BJ (cell line): Measurements from ENCODE around the gene TBX21. TPM values are rescaled to one million over a fixed set of nuclear protein-coding genes. Genes with fewer than 3 reads are reported as not detected.

ENCODE experiments used
- CTCF ChIA-PET: fragments of 350-600 bp; formaldehyde crosslinking; extraction: SDS; loops from one replicate; lab custom pipeline; 2021; ENCODE audit warnings: antibody characterized with exemption, inconsistent platforms; lab: Yijun Ruan, JAX
- POLR2A ChIA-PET: fragments of 300-600 bp; sonication (Branson Sonifier 250); formaldehyde crosslinking; extraction: SDS; loops from one replicate; lab custom pipeline; 2021; ENCODE audit warnings: antibody characterized with exemption; lab: Charles Lee
- DNase-seq: peaks from one replicate; pipeline ENCODE4 v3.0.0-alpha.2; 2011; ENCODE audit warnings: low read depth
- H3K27me3 ChIP-seq: 2 replicates; pipeline ENCODE4 v1.6.0; 2011; ENCODE audit warnings: low read length; ENCODE audit not compliant: control insufficient read depth, insufficient read depth
- H3K36me3 ChIP-seq: 2 replicates; pipeline ENCODE4 v1.5.1; 2011; ENCODE audit warnings: low read length; ENCODE audit not compliant: control insufficient read depth, insufficient read depth
- H3K4me3 ChIP-seq: 2 replicates; pipeline ENCODE4 v1.5.1; 2011; ENCODE audit warnings: low read depth, mild to moderate bottlenecking, control low read depth, low read length
- CTCF ChIP-seq: IDR thresholded peaks from 2 replicates; pipeline ENCODE4 v1.5.1; 2011; ENCODE audit warnings: low read depth, mild to moderate bottlenecking, control low read depth, inconsistent platforms, low read length, moderate library complexity; ENCODE audit not compliant: insufficient read depth
- polyA plus RNA-seq: library from polyadenylated mRNA; depleted of rRNA; stranded (reverse); fragments of >200 nt; gene quantifications from 2 replicates; pipeline ENCODE4 v1.2.3, GENCODE V29; 2011

TBX21 gene
- polyA plus RNA-seq, 1 experiment = not detected

GRCh38 chr17:47703191-47703591 is 29.8 kb upstream of the TBX21 start:
- Histone ChIP-seq H3K4me3 (no peak overlapping the region), H3K27me3 (no peaks in the 10 kb centered on the region), H3K36me3 (peaks cover 14% of the 10 kb centered on the region)
- POLR2A ChIA-PET = no interaction called here
- no peak for DNase-seq
- no peak for TF ChIP-seq CTCF
- CTCF ChIA-PET = interaction anchor here (1.4 kb wide), 1 partner anchor 7 kb away, joined by 4 read pairs; no protein-coding TSS in a partner anchor

- ChIA-PET POLR2A (no interaction called here), CTCF (interaction anchor here (1.1 kb wide), 1 partner anchor 87 kb away, joined by 5 read pairs; no protein-coding TSS in a partner anchor)
- no peak for DNase-seq
- H3K36me3 ChIP-seq = peaks cover 13% of the 10 kb centered on the region
- no peaks in the 10 kb centered on the region for H3K27me3 ChIP-seq
- H3K4me3 ChIP-seq = no peak overlapping the region
- no peak for TF ChIP-seq CTCF
These were observed 29.4 kb upstream of the TBX21 start for GRCh38 chr17:47703671-47704070.

- ChIA-PET CTCF (interaction anchor here (1.1 kb wide), 1 partner anchor 86 kb away, joined by 5 read pairs; no protein-coding TSS in a partner anchor), POLR2A (no interaction called here)
- Histone ChIP-seq H3K27me3 (no peaks in the 10 kb centered on the region), H3K4me3 (no peak overlapping the region), H3K36me3 (peaks cover 13% of the 10 kb centered on the region)
- DNase-seq = no peak
- TF ChIP-seq CTCF = no peak
These were observed 28.9 kb upstream of the TBX21 start for GRCh38 chr17:47704116-47704515.

- no peak for DNase-seq
- CTCF ChIA-PET = interaction anchor here (1.1 kb wide), 1 partner anchor 86 kb away, joined by 5 read pairs; no protein-coding TSS in a partner anchor
- peaks cover 9% of the 10 kb centered on the region for H3K36me3 ChIP-seq
- no peaks in the 10 kb centered on the region for H3K27me3 ChIP-seq
- H3K4me3 ChIP-seq = no peak overlapping the region
- no peak for TF ChIP-seq CTCF
- POLR2A ChIA-PET = no interaction called here
These were observed 28.3 kb upstream of the TBX21 start for GRCh38 chr17:47704736-47705135.

GRCh38 chr17:47705536-47706530 is 27.2 kb upstream of the TBX21 start:
- POLR2A ChIA-PET = no interaction called here
- no peak for TF ChIP-seq CTCF
- no peak for DNase-seq
- CTCF ChIA-PET = interaction anchor here (3.7 kb wide), 1 partner anchor 8 kb away, joined by 35 read pairs; no protein-coding TSS in a partner anchor
- Histone ChIP-seq H3K4me3 (no peak overlapping the region), H3K27me3 (no peaks in the 10 kb centered on the region), H3K36me3 (peaks cover 10% of the 10 kb centered on the region)
